Nephron progenitor cell (in vitro differentiated cells): ENCODE results near the gene TOPBP1.

Experiments
- DNase-seq: peaks from one replicate; pipeline ENCODE4 v3.0.0; 2021
- H3K27ac Mint-ChIP-seq: 2 replicates; pipeline ENCODE4 v1.8.0; 2021; ENCODE audit warnings: mild to moderate bottlenecking, moderate library complexity, mixed read lengths
- H3K27me3 Mint-ChIP-seq: 2 replicates; pipeline ENCODE4 v1.8.0; 2021; ENCODE audit warnings: mild to moderate bottlenecking, low read depth, mixed read lengths; ENCODE audit not compliant: poor library complexity
- H3K36me3 Mint-ChIP-seq: 2 replicates; pipeline ENCODE4 v1.8.0; 2021; ENCODE audit warnings: low read depth, mixed read lengths
- H3K4me1 Mint-ChIP-seq: 2 replicates; pipeline ENCODE4 v1.8.0; 2021; ENCODE audit warnings: mixed read lengths
- H3K4me3 Mint-ChIP-seq: 2 replicates; pipeline ENCODE4 v1.8.0; 2021; ENCODE audit warnings: mild to moderate bottlenecking, moderate library complexity, mixed read lengths
- H3K9me3 Mint-ChIP-seq: 2 replicates; pipeline ENCODE4 v1.8.0; 2021; ENCODE audit warnings: mild to moderate bottlenecking, moderate library complexity, mixed read lengths
- TF ChIP-seq, protein P1 (sequence below): fragments of 200-600 bp; sonication (generic); IDR thresholded peaks from 2 replicates; pipeline ENCODE4 v1.5.0; 2021; ENCODE audit warnings: antibody characterized with exemption

TOPBP1 gene

DNA sequence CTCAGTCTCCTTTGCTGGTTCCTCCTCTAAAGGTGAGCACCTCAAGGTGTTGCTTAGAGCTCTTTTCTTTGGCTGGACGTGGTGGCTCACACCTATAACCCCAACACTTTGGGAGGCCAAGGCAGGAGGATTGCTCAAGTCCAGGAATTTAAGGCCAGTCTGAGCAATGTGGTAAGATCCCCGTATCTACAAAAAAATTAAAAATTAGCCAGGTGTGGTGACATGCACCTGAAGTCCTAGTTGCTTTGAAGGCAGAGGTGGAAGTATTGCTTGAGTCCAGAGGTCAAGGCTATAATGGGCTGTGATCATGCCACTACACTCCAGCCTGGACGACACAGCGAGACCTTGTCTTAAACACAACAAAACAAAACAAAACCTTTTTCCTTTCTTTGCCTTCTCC is 28.3 kb downstream of the TOPBP1 start:
- no peaks in the 10 kb centered on the region for H3K27me3 Mint-ChIP-seq
- no peak for DNase-seq
- TF ChIP-seq, protein P1, sequence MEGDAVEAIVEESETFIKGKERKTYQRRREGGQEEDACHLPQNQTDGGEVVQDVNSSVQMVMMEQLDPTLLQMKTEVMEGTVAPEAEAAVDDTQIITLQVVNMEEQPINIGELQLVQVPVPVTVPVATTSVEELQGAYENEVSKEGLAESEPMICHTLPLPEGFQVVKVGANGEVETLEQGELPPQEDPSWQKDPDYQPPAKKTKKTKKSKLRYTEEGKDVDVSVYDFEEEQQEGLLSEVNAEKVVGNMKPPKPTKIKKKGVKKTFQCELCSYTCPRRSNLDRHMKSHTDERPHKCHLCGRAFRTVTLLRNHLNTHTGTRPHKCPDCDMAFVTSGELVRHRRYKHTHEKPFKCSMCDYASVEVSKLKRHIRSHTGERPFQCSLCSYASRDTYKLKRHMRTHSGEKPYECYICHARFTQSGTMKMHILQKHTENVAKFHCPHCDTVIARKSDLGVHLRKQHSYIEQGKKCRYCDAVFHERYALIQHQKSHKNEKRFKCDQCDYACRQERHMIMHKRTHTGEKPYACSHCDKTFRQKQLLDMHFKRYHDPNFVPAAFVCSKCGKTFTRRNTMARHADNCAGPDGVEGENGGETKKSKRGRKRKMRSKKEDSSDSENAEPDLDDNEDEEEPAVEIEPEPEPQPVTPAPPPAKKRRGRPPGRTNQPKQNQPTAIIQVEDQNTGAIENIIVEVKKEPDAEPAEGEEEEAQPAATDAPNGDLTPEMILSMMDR: no peak
- no peak overlapping the region for H3K4me3 Mint-ChIP-seq
- H3K27ac Mint-ChIP-seq: no peak overlapping the region
- peaks cover 77% of the 10 kb centered on the region for H3K36me3 Mint-ChIP-seq
- H3K4me1 Mint-ChIP-seq: no peaks in the 10 kb centered on the region
- no peaks in the 10 kb centered on the region for H3K9me3 Mint-ChIP-seq

DNA sequence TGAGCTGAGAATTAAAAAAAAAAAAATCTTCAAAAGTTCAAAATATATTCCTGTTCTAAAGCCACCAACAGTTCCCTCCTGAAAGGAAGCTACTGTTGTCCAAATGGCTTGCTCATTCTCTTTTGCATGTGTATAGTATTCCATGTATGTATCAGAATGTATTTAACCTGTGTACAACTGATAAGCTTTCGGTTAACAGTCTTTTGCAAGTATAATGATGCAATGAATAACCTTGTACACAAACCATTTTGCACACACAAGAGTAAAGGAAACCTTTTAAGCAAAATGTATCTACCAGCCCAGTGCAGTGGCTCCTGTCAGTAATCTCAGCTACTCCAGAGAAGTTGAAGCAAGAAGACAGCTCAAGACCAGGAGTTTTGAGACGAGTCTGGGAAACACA is 32.6 kb downstream of the TOPBP1 start:
- Mint-ChIP-seq H3K36me3 (peaks cover 73% of the 10 kb centered on the region), H3K4me3 (no peak overlapping the region), H3K9me3 (no peaks in the 10 kb centered on the region), H3K27ac (no peak overlapping the region), H3K4me1 (no peaks in the 10 kb centered on the region), H3K27me3 (no peaks in the 10 kb centered on the region)
- DNase-seq: no peak
- TF ChIP-seq, protein P1: no peak

DNA sequence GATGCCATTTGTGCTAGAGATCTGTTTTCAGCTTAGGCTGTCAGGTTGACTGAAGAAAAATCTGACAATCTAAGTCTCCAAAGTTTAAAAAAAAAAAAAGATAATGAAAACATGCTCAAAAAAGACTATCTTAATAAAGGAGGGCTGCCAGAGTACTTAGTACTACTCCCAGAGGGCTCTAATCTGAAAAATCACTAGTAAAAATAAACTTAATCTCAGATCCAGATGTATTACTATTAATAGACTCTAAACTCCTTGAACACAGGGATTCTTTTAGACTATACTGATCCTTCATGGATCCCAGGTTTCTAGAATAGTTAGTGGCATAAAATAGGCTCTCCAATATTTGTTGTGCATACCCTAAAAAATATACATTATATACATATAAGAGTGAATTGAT is 34.0 kb downstream of the TOPBP1 start:
- TF ChIP-seq, protein P1: no peak
- Mint-ChIP-seq H3K36me3 (peaks cover 72% of the 10 kb centered on the region), H3K9me3 (no peaks in the 10 kb centered on the region), H3K4me3 (no peak overlapping the region), H3K4me1 (no peaks in the 10 kb centered on the region), H3K27me3 (no peaks in the 10 kb centered on the region), H3K27ac (no peak overlapping the region)
- no peak for DNase-seq

DNA sequence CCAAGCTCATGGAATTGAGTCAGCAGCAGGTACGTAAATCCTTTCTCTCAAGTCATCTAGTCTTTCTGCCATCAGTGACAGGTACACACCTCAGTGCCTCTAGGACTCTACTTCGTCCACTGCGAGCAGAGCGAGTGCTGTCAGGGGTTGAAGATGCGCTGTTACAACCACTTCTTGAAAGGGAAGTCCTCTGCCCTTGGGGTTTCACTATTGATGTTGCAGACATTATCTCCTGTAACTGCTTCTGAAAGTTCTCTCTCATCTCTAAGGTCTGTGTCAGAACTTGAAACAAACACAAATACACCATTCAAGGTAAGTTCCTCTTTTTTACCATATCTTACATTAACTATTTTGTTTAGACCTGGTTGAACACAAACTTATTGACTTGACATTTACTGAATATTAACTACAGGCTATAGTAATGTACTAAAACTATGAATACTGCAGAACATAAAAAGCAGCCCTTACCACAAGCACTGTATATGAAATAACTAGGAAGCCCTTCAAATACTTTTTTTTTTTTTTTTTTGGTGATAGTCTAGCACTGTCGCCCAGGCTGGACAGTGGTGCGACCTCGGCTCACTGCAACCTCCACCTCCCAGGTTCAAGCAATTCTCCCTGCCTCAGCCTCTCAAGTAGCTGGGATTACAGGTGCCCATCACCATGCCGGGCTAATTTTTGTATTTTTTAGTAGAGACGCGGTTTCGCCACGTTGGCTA is 41.5 kb downstream of the TOPBP1 start:
- H3K36me3 Mint-ChIP-seq: peaks cover 79% of the 10 kb centered on the region
- peak overlapping the region; percentile 51 for H3K27ac Mint-ChIP-seq
- H3K4me3 Mint-ChIP-seq: no peak overlapping the region
- no peaks in the 10 kb centered on the region for H3K27me3 Mint-ChIP-seq
- H3K4me1 Mint-ChIP-seq: no peaks in the 10 kb centered on the region
- no peaks in the 10 kb centered on the region for H3K9me3 Mint-ChIP-seq
- no peak for DNase-seq
- TF ChIP-seq, protein P1: no peak

DNA sequence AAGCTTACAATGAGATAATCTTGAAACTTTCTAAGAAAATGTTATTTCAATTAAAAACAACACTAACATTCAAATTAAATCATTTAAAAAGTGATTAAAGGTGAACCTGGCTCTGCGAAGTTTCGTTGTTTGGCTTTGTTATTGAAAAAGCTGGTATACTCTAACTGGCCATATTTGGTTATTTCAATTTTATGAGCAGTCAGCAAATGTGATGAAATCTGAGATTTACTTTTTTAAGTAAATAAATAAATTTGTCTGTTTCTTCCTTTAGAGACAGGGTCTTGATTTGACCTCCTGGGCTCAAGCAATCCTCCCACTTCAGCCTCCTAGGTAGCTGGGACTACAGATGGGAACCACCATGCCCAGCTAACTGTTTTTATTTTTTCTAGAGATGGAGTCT is 50.2 kb downstream of the TOPBP1 start:
- Mint-ChIP-seq H3K9me3 (no peaks in the 10 kb centered on the region), H3K4me1 (no peaks in the 10 kb centered on the region), H3K4me3 (no peak overlapping the region), H3K36me3 (peaks cover 73% of the 10 kb centered on the region), H3K27me3 (no peaks in the 10 kb centered on the region), H3K27ac (no peak overlapping the region)
- DNase-seq: no peak
- TF ChIP-seq, protein P1: no peak

DNA sequence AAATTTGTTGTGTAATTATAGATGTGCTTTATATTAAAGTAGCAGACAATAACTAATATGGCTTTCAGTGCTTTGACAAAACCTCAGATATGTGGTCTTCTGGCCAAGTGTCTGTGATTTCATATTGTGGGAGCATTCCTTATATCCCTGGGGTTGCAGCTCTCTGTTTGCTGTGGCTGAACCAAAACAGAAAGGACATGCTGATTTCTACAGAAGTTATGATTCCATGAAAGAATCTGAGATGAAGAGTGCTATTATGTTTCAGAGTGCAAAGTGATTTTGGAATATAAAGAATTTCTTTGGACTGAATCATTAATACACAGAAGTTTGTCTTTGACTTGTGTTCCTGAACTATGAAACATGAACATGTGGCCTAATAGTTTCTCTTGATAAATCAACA is 51.7 kb downstream of the TOPBP1 start:
- DNase-seq: no peak
- Mint-ChIP-seq H3K27me3 (no peaks in the 10 kb centered on the region), H3K9me3 (no peaks in the 10 kb centered on the region), H3K36me3 (peaks cover 68% of the 10 kb centered on the region), H3K4me3 (no peak overlapping the region), H3K4me1 (no peaks in the 10 kb centered on the region), H3K27ac (no peak overlapping the region)
- TF ChIP-seq, protein P1: no peak
